GM13977 (cell line): ENCODE measurements around the gene KHDRBS1.

Source experiments
- DNase-seq: peaks from one replicate; pipeline ENCODE4 v3.0.0; 2012; ENCODE audit warnings: low spot score
- CTCF ChIP-seq: IDR thresholded peaks from 2 replicates; pipeline ENCODE4 v1.5.1; 2012; ENCODE audit warnings: mild to moderate bottlenecking, control low read depth; ENCODE audit not compliant: insufficient read depth; ENCODE audit errors: extremely low read depth, missing control alignments
- in situ Hi-C: fragments of 300-500 bp; cut with MboI; formaldehyde crosslinking; loops from one replicate; pipeline ENCODE4 v1.12.0; 2022; ENCODE audit warnings: low sequenced_read_pairs, low pct_unique_long_range_greater_than_20kb, mixed read lengths, inconsistent platforms; ENCODE audit not compliant: unreplicated experiment

The KHDRBS1 gene

GRCh38 chr1:32028746-32029145 lies 15.1 kb downstream of the KHDRBS1 start:
- DNase-seq: no peak
- no peak for TF ChIP-seq CTCF
- in situ Hi-C loops: no loop called here

GRCh38 chr1:32031578-32032274 lies 18.1 kb downstream of the KHDRBS1 start:
- TF ChIP-seq CTCF: no peak
- in situ Hi-C loops: no loop called here
- DNase-seq: no peak

GRCh38 chr1:32032275-32032615 lies 18.6 kb downstream of the KHDRBS1 start:
- in situ Hi-C loops: no loop called here
- no peak for TF ChIP-seq CTCF
- no peak for DNase-seq

- in situ Hi-C loops: no loop called here
- no peak for DNase-seq
- TF ChIP-seq CTCF: no peak
These were observed 21.5 kb downstream of the KHDRBS1 start for GRCh38 chr1:32035119-32035518.

- in situ Hi-C loops: no loop called here
- TF ChIP-seq CTCF: no peak
- no peak for DNase-seq
These were observed 27.0 kb downstream of the KHDRBS1 start for GRCh38 chr1:32040711-32041110.

- no peak for DNase-seq
- in situ Hi-C loops: no loop called here
- TF ChIP-seq CTCF: no peak
These were observed 28.7 kb downstream of the KHDRBS1 start for GRCh38 chr1:32042330-32042729.
